Peyer's patch (tissue), 4 donors: ENCODE measurements around the gene TMSB4X.

Source experiments
- POLR2A ChIP-seq, 2 donors: fragments of 450-650 bp; IDR thresholded peaks; one replicate each; pipeline ENCODE4 v1.5.1; 2017; ENCODE audit warnings: antibody characterized with exemption in 2 of 2, mild to moderate bottlenecking in 2 of 2, moderate library complexity in 2 of 2
- TF ChIP-seq, protein P1 (sequence below), 6 experiments: fragments of 450-650 bp in 4 of 6; fragments of 200-600 bp in 2 of 6; sonication (generic) in 1 of 6; IDR thresholded peaks; one replicate each; pipeline ENCODE4 v1.5.1; 2017 to 2019; ENCODE audit warnings: antibody characterized with exemption in 6 of 6, mild to moderate bottlenecking in 3 of 6, moderate library complexity in 1 of 6

DNA sequence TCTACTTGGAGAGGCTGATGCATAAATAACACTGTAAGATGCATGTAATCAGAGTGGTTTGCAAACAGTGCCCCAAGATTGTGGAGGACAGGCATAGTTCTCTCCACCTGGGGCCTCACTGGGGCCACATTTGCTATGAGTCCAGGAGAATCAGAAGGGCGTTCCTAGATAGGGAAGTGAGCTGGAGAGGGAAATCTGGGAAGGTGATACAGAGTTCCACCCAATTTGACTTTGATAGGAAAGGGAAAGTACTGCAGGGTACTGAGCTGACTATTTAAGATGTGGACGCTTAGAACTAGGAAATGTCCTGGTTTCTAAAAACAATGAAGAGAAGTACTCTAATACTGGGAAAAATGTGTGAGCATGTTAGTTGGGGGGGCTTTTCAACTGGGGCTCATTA is 35.6 kb downstream of the TMSB4X start:
- TF ChIP-seq, protein P1, sequence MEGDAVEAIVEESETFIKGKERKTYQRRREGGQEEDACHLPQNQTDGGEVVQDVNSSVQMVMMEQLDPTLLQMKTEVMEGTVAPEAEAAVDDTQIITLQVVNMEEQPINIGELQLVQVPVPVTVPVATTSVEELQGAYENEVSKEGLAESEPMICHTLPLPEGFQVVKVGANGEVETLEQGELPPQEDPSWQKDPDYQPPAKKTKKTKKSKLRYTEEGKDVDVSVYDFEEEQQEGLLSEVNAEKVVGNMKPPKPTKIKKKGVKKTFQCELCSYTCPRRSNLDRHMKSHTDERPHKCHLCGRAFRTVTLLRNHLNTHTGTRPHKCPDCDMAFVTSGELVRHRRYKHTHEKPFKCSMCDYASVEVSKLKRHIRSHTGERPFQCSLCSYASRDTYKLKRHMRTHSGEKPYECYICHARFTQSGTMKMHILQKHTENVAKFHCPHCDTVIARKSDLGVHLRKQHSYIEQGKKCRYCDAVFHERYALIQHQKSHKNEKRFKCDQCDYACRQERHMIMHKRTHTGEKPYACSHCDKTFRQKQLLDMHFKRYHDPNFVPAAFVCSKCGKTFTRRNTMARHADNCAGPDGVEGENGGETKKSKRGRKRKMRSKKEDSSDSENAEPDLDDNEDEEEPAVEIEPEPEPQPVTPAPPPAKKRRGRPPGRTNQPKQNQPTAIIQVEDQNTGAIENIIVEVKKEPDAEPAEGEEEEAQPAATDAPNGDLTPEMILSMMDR (IDR thresholded peaks at IDR 0.05) = no peak
- no peak for TF ChIP-seq POLR2A (IDR thresholded peaks at IDR 0.05)
